HepG2 (cell line): ENCODE results near the gene PEF1.

Experiments used
- CBX1 ChIP-seq: IDR thresholded peaks from one replicate; pipeline ENCODE4 v1.6.1; 2016; ENCODE audit warnings: antibody characterized with exemption, low read depth
- SP1 ChIP-seq, 2 experiments: fragments of 450-650 bp in 1 of 2; sonication (generic) in 1 of 2; formaldehyde crosslinking in 1 of 2; IDR thresholded peaks; 2 replicates each; pipeline versions ENCODE4 v1.4.0 to v1.6.1; 2016 to 2020; ENCODE audit warnings: missing genetic modification reagents in 1 of 2

DNA sequence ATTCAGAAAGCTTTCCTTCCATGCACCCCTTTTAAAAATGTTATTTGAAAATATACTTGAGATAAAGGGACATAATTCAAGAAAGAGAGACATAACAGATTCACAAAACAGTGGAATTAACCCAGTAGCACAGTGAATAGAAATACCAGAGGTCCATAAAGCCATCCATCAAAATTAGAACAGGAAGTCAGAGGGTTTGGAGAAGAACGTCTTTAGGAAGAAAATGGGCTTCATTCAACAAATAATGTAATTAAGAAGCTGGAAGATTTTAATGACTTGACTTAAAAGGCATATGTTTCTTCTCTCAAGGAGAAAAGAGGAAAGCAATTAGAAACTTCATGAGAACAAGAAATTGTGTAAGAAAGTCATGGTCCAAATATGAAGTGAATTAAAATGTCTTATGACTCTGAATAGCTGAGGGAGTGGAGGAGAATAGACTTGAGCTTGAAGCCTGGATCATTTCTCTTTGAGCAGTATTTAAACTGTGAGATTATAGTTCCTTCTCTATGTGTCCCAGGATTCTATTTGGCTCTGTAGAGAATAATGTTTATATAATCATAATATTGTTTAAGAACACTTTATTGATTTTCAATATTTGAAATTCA, 35.1 kb downstream of the PEF1 start:
- TF ChIP-seq CBX1 (no peak), SP1 (IDR thresholded peaks at IDR 0.05) (no peak), SP1 (CRISPR knock-in tag; IDR thresholded peaks at IDR 0.05) (no peak)
